ENCODE measurements around the gene DKK2.

The DKK2 gene

DNA sequence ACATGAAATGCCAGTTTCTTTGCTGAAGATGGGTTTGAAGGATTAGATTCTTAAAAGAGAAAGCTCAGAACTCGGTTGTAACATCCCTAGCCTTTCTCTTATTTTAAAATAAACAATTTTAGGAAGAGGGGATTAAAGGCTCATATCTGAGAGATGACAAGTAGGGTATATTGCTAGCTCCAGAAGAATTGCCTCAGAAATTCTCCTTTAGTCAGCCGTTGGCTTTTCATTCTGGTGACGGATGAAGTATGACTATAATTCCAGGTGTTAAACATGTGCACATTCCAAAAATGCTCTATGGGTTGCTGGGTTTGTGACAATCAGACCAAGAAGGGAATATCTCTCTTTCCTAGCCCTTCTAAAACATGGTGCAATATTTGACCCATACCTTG is 17.8 kb downstream of the DKK2 start:
- Histone ChIP-seq H3K9me2 (ENCODE audit: low read depth, low read length) (no peaks in the 10 kb centered on the region), H3K9me3 (ENCODE audit: low read length) (no peaks in the 10 kb centered on the region), H3K79me2 (ENCODE audit: insufficient read depth, low read length) (no peaks in the 10 kb centered on the region), H3K4me2 (ENCODE audit: low read length) (no peak overlapping the region), H3K36me3 (ENCODE audit: insufficient read depth, low read length) (no peaks in the 10 kb centered on the region), H3K27ac (ENCODE audit: low read depth, low read length, poor library complexity, severe bottlenecking) (no peak overlapping the region), H2AFZ (ENCODE audit: low read length) (no peak overlapping the region), H3K9ac (ENCODE audit: low read length) (no peak overlapping the region), H3K27me3 (ENCODE audit: insufficient read depth, low read length) (no peaks in the 10 kb centered on the region), H3F3A (ENCODE audit: insufficient read depth, low read length) (no peaks in the 10 kb centered on the region), H3K4me3 (ENCODE audit: low read depth, low read length, poor library complexity, severe bottlenecking) (no peak overlapping the region), H4K20me1 (ENCODE audit: insufficient read depth, low read length) (no peaks in the 10 kb centered on the region), H3K4me1 (ENCODE audit: insufficient read depth, low read length, severe bottlenecking) (no peaks in the 10 kb centered on the region)
- TF ChIP-seq EZH2 (IDR thresholded peaks at IDR 0.05; ENCODE audit: borderline replicate concordance, low read length): no peak
- no peak for TF ChIP-seq CTCF (IDR thresholded peaks at IDR 0.05; ENCODE audit: low read length)

DNA sequence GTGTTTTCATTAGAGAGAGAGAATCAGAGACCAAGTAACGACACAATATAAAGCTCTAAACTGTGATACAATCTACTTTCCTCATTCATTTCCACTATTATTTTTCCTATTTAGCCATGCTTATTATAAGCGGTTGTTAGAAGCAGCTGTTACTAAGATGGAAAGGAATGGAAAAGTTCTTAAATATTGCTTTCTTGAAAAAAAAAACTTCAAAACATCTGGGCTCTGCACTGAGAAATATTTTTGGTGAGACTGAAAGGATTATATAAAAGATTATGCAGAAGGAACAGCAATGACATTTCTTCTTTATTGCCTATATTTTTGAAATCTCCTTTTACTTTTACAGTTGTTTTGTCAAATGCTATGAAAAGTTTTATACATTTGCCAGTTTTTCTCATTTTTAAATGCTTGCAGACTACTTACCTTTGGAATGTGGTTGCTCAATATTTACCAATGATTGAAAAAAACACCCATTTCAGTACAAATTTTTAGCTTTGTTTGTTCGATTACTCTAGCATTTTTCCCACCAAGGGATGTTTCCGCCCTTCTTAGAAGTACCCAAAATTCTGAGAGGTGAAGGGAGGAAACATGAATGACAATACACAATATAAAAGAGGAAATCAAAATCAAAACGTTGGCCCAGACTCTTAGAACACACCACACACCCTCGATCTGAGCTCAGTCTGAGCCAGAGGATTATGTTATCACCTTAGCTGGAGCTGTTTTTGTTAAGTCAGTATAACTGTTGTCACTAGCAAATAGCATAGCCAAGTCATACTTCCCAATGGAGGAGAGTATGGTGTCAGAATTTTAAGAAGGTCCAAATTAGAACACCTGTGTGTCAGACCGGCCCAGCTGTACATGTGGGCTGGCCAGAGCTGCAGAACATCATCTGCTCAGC is 18.4 kb downstream of the DKK2 start:
- Histone ChIP-seq H3K4me3 (ENCODE audit: low read depth, low read length, poor library complexity, severe bottlenecking) (no peak overlapping the region), H3K27ac (ENCODE audit: low read depth, low read length, poor library complexity, severe bottlenecking) (no peak overlapping the region), H3K9me2 (ENCODE audit: low read depth, low read length) (no peaks in the 10 kb centered on the region), H4K20me1 (ENCODE audit: insufficient read depth, low read length) (no peaks in the 10 kb centered on the region), H3F3A (ENCODE audit: insufficient read depth, low read length) (no peaks in the 10 kb centered on the region), H3K9ac (ENCODE audit: low read length) (no peak overlapping the region), H3K27me3 (ENCODE audit: insufficient read depth, low read length) (no peaks in the 10 kb centered on the region), H3K9me3 (ENCODE audit: low read length) (no peaks in the 10 kb centered on the region), H2AFZ (ENCODE audit: low read length) (no peak overlapping the region), H3K79me2 (ENCODE audit: insufficient read depth, low read length) (no peaks in the 10 kb centered on the region), H3K36me3 (ENCODE audit: insufficient read depth, low read length) (no peaks in the 10 kb centered on the region), H3K4me2 (ENCODE audit: low read length) (no peak overlapping the region), H3K4me1 (ENCODE audit: insufficient read depth, low read length, severe bottlenecking) (no peaks in the 10 kb centered on the region)
- TF ChIP-seq EZH2 (IDR thresholded peaks at IDR 0.05; ENCODE audit: borderline replicate concordance, low read length) (no peak), CTCF (IDR thresholded peaks at IDR 0.05; ENCODE audit: low read length) (no peak)

- H4K20me1 ChIP-seq (ENCODE audit: insufficient read depth, low read length): no peaks in the 10 kb centered on the region
- H3F3A ChIP-seq (ENCODE audit: insufficient read depth, low read length): no peaks in the 10 kb centered on the region
- H3K4me2 ChIP-seq (ENCODE audit: low read length): no peak overlapping the region
- H3K9me2 ChIP-seq (ENCODE audit: low read depth, low read length): no peaks in the 10 kb centered on the region
- no peaks in the 10 kb centered on the region for H3K79me2 ChIP-seq (ENCODE audit: insufficient read depth, low read length)
- no peak for TF ChIP-seq CTCF (IDR thresholded peaks at IDR 0.05; ENCODE audit: low read length)
- no peak for TF ChIP-seq EZH2 (IDR thresholded peaks at IDR 0.05; ENCODE audit: borderline replicate concordance, low read length)
- H3K27me3 ChIP-seq (ENCODE audit: insufficient read depth, low read length): no peaks in the 10 kb centered on the region
- no peak overlapping the region for H3K27ac ChIP-seq (ENCODE audit: low read depth, low read length, poor library complexity, severe bottlenecking)
- no peak overlapping the region for H2AFZ ChIP-seq (ENCODE audit: low read length)
- no peaks in the 10 kb centered on the region for H3K4me1 ChIP-seq (ENCODE audit: insufficient read depth, low read length, severe bottlenecking)
- H3K9me3 ChIP-seq (ENCODE audit: low read length): no peaks in the 10 kb centered on the region
- H3K36me3 ChIP-seq (ENCODE audit: insufficient read depth, low read length): no peaks in the 10 kb centered on the region
- H3K4me3 ChIP-seq (ENCODE audit: low read depth, low read length, poor library complexity, severe bottlenecking): no peak overlapping the region
- H3K9ac ChIP-seq (ENCODE audit: low read length): no peak overlapping the region
These were observed 24.8 kb downstream of the DKK2 start for GRCh38 chr4:107011312-107011711.
